Epithelial cell of esophagus (primary cell): ENCODE measurements around the gene KRTAP5-11.
"Not testable (repeated sequence)": the region's sequence is repeated elsewhere in the genome, so short reads cannot be mapped to it uniquely, and the experiment has no call there.

ENCODE experiments used
- DNase-seq: peaks from one replicate; pipeline ENCODE4 v3.0.0; 2010; ENCODE audit warnings: low read depth
- H3K4me3 ChIP-seq: 2 replicates; pipeline ENCODE4 v1.5.1; 2011; ENCODE audit warnings: mild to moderate bottlenecking, low read length, control low read depth
- CTCF ChIP-seq: IDR thresholded peaks from 2 replicates; pipeline ENCODE4 v1.5.1; 2011; ENCODE audit warnings: low read depth, mild to moderate bottlenecking, low read length, control low read depth, inconsistent platforms; ENCODE audit not compliant: insufficient read depth; ENCODE audit errors: missing control alignments

Gene KRTAP5-11

DNA sequence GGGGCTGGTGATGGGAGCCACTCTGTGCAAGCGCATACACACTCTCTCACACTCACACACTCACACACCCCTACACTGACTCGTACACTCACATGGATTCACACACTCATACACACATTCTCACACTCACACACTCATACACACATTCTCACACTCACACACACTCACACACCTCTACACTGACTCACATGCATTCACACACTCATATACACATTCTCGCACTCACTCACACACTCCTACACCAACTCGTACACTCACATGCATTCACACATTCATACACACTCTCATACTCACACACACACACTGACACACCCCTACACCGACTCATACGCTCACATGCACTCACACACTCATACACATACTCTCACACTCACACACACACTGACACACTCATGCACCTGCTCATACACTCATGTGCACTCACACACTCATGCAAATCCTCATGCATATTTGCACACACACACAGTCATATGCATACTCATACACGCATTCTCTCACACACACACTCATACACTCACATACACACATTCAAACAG, 5.1 kb downstream of the KRTAP5-11 start:
- no peak overlapping the region for H3K4me3 ChIP-seq
- TF ChIP-seq CTCF, result no peak
- DNase-seq, result no peak

DNA sequence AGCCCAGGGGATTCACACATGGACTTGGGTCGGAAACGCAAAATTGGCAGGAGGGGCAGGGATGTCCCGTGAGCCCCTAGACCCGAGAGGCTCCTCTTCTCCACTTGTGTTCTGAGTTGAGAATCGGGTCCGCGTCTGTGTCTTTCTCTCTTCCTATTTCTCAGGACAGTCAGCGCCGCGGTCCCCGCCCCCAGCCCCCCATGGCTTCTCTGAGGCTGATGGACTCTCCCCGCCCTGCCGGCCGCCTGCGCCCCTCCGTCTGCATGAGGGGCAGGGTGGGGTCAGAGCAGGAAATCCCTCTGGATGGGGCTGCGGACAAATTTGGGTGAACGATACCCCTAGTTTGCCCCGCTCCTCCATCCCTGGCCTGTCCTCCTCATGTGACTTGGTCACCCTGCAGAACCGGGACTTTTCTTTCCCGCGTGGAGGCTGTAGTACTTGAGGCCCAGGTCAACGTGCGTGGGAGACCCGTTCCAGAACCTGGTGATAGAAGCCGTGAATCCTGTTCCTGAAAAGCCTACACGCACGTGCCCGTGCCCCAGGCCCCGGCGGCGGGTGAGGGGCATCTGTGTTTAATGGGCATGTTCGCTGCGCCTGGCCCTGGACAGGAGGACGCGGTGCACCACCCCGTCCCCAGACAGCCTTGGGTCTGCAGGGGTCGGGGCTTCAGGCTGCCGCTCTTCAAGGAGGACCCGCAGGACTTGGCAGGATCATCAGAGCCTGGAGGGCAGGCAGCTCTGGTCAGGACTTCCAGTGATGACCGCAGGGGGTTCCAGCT, 5.8 kb downstream of the KRTAP5-11 start:
- H3K4me3 ChIP-seq, DNase-seq: not testable (repeated sequence)

- no peak for DNase-seq
- no peak for TF ChIP-seq CTCF
- no peak overlapping the region for H3K4me3 ChIP-seq
Measured at GRCh38 chr11:71575723-71576424, 6.8 kb downstream of the KRTAP5-11 start.

DNA sequence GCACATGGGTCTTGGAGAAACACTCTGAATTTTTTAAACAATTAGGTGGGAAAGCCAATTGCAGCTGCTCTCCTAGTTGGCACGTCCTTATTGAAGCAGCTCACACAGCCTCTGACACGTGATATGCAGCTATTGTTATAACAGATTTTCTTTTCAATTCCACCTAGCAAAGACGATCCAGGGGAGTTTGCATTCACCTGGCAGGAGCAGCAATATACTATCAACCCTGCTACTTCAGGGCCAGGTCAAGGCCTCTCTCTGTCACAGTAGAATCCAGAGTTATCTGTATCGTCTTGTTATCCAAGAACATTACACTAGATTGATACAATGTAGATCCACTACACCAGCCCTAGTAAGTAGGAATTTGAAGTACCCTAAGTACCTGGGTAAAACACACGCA, 8.3 kb downstream of the KRTAP5-11 start:
- no peak for TF ChIP-seq CTCF
- no peak overlapping the region for H3K4me3 ChIP-seq
- DNase-seq, result no peak

DNA sequence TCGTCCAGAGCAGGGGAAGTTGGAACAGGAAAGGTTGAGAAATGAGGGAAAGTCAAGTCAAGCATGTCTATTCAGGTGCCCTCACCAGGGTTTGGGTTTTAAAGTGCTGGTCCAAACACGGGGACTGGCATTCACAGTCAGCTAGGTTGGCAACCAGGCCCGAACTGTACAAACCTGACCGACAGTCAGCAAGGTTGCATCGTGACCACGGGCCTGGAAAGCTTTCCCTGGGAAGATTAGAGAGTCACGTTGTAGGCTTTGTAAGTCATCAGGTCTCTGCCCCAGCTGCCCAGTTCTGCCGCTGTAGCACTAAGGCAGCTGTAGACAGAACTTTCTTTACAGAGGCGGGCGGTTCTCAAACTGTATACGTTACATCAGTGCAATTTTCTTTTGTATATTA, 9.9 kb downstream of the KRTAP5-11 start:
- H3K4me3 ChIP-seq, result no peak overlapping the region
- DNase-seq, result no peak
- TF ChIP-seq CTCF, result no peak

DNA sequence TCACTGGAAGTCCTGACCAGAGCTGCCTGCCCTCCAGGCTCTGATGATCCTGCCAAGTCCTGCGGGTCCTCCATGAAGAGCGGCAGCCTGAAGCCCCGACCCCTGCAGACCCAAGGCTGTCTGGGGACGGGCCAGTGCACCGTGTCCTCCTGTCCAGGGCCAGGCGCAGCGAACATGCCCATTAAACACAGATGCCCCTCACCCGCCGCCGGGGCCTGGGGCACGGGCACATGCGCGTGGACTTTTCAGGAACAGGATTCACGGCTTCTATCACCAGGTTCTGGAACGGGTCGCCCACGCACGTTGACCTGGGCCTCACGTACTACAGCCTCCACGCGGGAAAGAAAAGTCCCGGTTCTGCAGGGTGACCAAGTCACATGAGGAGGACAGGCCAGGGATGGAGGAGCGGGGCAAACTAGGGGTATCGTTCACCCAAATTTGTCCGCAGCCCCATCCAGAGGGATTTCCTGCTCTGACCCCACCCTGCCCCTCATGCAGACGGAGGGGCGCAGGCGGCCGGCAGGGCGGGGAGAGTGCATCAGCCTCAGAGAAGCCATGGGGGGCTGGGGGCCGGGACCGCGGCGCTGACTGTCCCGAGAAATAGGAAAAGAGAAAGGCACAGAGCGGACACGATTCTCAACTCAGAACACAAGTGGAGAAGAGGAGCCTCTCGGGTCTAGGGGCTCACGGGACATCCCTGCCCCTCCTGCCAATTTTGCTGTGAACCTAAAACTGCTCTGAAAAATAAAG, 11.4 kb downstream of the KRTAP5-11 start:
- H3K4me3 ChIP-seq, DNase-seq: not testable (repeated sequence)

DNA sequence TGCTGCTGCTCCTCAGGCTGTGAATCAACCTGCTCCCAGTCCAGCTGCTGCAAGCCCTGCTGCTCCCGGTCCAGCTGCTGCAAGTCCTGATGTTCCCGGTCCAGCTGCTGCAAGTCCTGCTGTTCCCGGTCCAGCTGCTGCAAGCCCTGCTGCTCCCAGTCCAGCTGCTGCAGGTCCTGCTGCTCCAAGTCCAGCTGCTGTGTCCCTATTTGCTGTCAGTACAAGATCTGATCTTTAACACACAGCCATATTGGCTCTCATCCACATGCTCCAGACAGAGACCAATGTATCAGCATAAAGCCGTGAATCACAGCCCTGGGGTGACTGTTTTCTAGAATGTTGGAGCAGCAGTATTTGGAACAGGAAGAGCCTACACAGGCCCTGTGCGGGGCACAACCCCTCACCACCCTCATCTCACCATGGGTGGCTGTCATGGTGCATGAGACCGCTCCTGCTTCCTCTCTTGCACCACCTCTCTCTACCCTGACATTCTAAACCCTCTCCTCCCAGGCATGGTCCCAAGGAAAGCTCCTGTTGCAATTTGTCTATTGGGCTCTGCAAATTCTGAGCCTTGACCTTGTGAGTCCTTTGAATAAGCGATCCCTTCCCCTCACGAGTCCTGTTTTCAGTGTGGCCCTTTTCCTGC, 13.8 kb downstream of the KRTAP5-11 start:
- TF ChIP-seq CTCF, result no peak
- DNase-seq, result peak; percentile 10
- no peak overlapping the region for H3K4me3 ChIP-seq
